Trophoblast cell (in vitro differentiated cells and primary cell): ENCODE measurements around the gene REX1BD.

Experiments
- DNase-seq, 2 donors: peaks; one replicate each; pipeline ENCODE4 v3.0.0-alpha.2; 2016
- H2AFZ ChIP-seq: 2 replicates; pipeline ENCODE4 v1.6.1; 2013; ENCODE audit warnings: low read length, moderate library complexity, mild to moderate bottlenecking; ENCODE audit not compliant: insufficient read depth, poor library complexity
- H2AK5ac ChIP-seq: 2 replicates; pipeline ENCODE4 v1.6.1; 2013; ENCODE audit warnings: mild to moderate bottlenecking, low read length
- H2BK120ac ChIP-seq: 2 replicates; pipeline ENCODE4 v1.6.1; 2013; ENCODE audit warnings: low read length, mild to moderate bottlenecking, moderate library complexity; ENCODE audit not compliant: insufficient read depth, poor library complexity
- H2BK12ac ChIP-seq: 2 replicates; pipeline ENCODE4 v1.6.1; 2013; ENCODE audit warnings: mild to moderate bottlenecking, low read length, moderate library complexity
- H2BK5ac ChIP-seq: 2 replicates; pipeline ENCODE4 v1.6.1; 2013; ENCODE audit warnings: low read length, low read depth, moderate library complexity, mild to moderate bottlenecking; ENCODE audit not compliant: poor library complexity
- H3K14ac ChIP-seq: 2 replicates; pipeline ENCODE4 v1.6.1; 2013; ENCODE audit warnings: mild to moderate bottlenecking, low read length
- H3K18ac ChIP-seq: 2 replicates; pipeline ENCODE4 v1.6.1; 2013; ENCODE audit warnings: mild to moderate bottlenecking, low read length
- H3K23ac ChIP-seq: 2 replicates; pipeline ENCODE4 v1.6.1; 2013; ENCODE audit warnings: low read length
- H3K27ac ChIP-seq: 2 replicates; pipeline ENCODE4 v1.5.1; 2013; ENCODE audit warnings: low read depth, mild to moderate bottlenecking, inconsistent platforms, low read length, moderate library complexity
- H3K27me3 ChIP-seq: 2 replicates; pipeline ENCODE4 v1.6.1; 2013; ENCODE audit warnings: inconsistent platforms, mild to moderate bottlenecking, low read length, moderate library complexity; ENCODE audit not compliant: insufficient read depth
- H3K36me3 ChIP-seq, 2 experiments: 1 replicate in 1 of 2; 2 replicates in 1 of 2; pipeline ENCODE4 v1.6.1; 2013; ENCODE audit warnings: low read length in 2 of 2, mild to moderate bottlenecking in 2 of 2, moderate library complexity in 1 of 2; ENCODE audit not compliant: insufficient read depth in 2 of 2, control insufficient read depth in 1 of 2
- H3K4ac ChIP-seq: 2 replicates; pipeline ENCODE4 v1.6.1; 2013; ENCODE audit warnings: low read depth, mild to moderate bottlenecking, low read length, moderate library complexity
- H3K4me1 ChIP-seq, 2 experiments: 1 replicate in 1 of 2; 2 replicates in 1 of 2; pipeline ENCODE4 v1.6.1; 2013; ENCODE audit warnings: low read length in 2 of 2, mild to moderate bottlenecking in 2 of 2, moderate library complexity in 1 of 2; ENCODE audit not compliant: insufficient read depth in 2 of 2, control insufficient read depth in 1 of 2
- H3K4me2 ChIP-seq: 2 replicates; pipeline ENCODE4 v1.6.1; 2013; ENCODE audit warnings: inconsistent platforms, mild to moderate bottlenecking, low read length, moderate library complexity
- H3K4me3 ChIP-seq: 2 replicates; pipeline ENCODE4 v1.5.1; 2013; ENCODE audit warnings: mild to moderate bottlenecking, low read depth, low read length, inconsistent platforms
- H3K79me1 ChIP-seq: one replicate; pipeline ENCODE4 v1.6.1; 2013; ENCODE audit warnings: low read length
- H3K79me2 ChIP-seq: 2 replicates; pipeline ENCODE4 v1.6.1; 2013; ENCODE audit warnings: low read length, mild to moderate bottlenecking; ENCODE audit not compliant: control insufficient read depth, insufficient read depth, poor library complexity
- H3K9ac ChIP-seq: 2 replicates; pipeline ENCODE4 v1.6.1; 2013; ENCODE audit warnings: mild to moderate bottlenecking, low read length
- H3K9me3 ChIP-seq: 2 replicates; pipeline ENCODE4 v1.6.1; 2013; ENCODE audit warnings: low read depth, mild to moderate bottlenecking, control low read depth, inconsistent platforms, low read length; ENCODE audit not compliant: insufficient read depth
- H4K12ac ChIP-seq: 2 replicates; pipeline ENCODE4 v1.6.1; 2013; ENCODE audit warnings: low read depth, mild to moderate bottlenecking, low read length, moderate library complexity
- H4K8ac ChIP-seq: 2 replicates; pipeline ENCODE4 v1.6.1; 2013; ENCODE audit warnings: low read depth, mild to moderate bottlenecking, low read length, moderate library complexity
- H4K91ac ChIP-seq: one replicate; pipeline ENCODE4 v1.6.1; 2013; ENCODE audit warnings: low read depth, mild to moderate bottlenecking, low read length, moderate library complexity
- WGBS: extraction: QIAGEN DNeasy Blood & Tissue Kit; methylation state at CpG from one replicate; pipeline ENCODE4 v1.1.7; 2013; ENCODE audit warnings: missing lambda C conversion rate; ENCODE audit not compliant: insufficient read length, insufficient coverage; ENCODE audit errors: extremely low coverage; 5-methylcytosine and 5-hydroxymethylcytosine counted together

REX1BD gene

GRCh38 chr19:18551631-18552030 lies 37.0 kb upstream of the REX1BD start:
- Histone ChIP-seq H3K27ac (no peak overlapping the region), H2BK5ac (no peak overlapping the region), H3K36me3 (no peaks in the 10 kb centered on the region), H4K91ac (no peak overlapping the region), H3K79me2 (no peaks in the 10 kb centered on the region), H3K18ac (no peak overlapping the region), H3K9me3 (no peaks in the 10 kb centered on the region), H3K4me3 (no peak overlapping the region), H2AFZ (no peak overlapping the region), H3K4ac (no peak overlapping the region), H3K27me3 (no peaks in the 10 kb centered on the region), H3K9ac (no peak overlapping the region), H3K4me2 (no peak overlapping the region), H2BK12ac (no peak overlapping the region), H3K4me1 (no peaks in the 10 kb centered on the region), H2AK5ac (no peak overlapping the region), H3K14ac (no peak overlapping the region), H4K12ac (no peak overlapping the region), H3K23ac (no peak overlapping the region), H4K8ac (no peak overlapping the region), H2BK120ac (no peak overlapping the region), H3K79me1 (no peaks in the 10 kb centered on the region)
- peak; percentile 95 to 99 for DNase-seq
- WGBS, result no CpG with 5 or more reads among the region's 6 CpGs

GRCh38 chr19:18557411-18558201 lies 31.0 kb upstream of the REX1BD start, which contains the start of gene KXD1:
TSS of gene KXD1 (plus strand) at chr19:18557870. CDS start at chr19:18562057, 4,187 bp downstream.
- H3K4me1 ChIP-seq, result peaks cover 0 to 9% of the 10 kb centered on the region in 2 experiments
- H2BK5ac ChIP-seq, result peak within 1 kb of the TSS; percentile 62
- peaks cover 6% of the 10 kb centered on the region for H3K79me1 ChIP-seq
- H3K23ac ChIP-seq, result no peak within 1 kb of the TSS
- H3K9ac ChIP-seq, result peak within 1 kb of the TSS; percentile 92
- DNase-seq, result peak; percentile 99 to 100
- peak within 1 kb of the TSS; percentile 96 for H3K4me2 ChIP-seq
- H4K91ac ChIP-seq, result peak within 1 kb of the TSS; percentile 94
- H2AK5ac ChIP-seq, result peak within 1 kb of the TSS; percentile 94
- no CpG with 5 or more reads among the region's 58 CpGs for WGBS
- H2AFZ ChIP-seq, result peak within 1 kb of the TSS; percentile 66
- no peak within 1 kb of the TSS for H2BK12ac ChIP-seq
- H4K8ac ChIP-seq, result peak within 1 kb of the TSS; percentile 93
- H3K14ac ChIP-seq, result peak within 1 kb of the TSS; percentile 95
- H3K4ac ChIP-seq, result peak within 1 kb of the TSS; percentile 94
- peaks cover 12 to 14% of the 10 kb centered on the region in 2 experiments for H3K36me3 ChIP-seq
- peak within 1 kb of the TSS; percentile 87 for H3K4me3 ChIP-seq
- H3K27ac ChIP-seq, result peak within 1 kb of the TSS; percentile 8
- peak within 1 kb of the TSS; percentile 73 for H2BK120ac ChIP-seq
- H3K18ac ChIP-seq, result peak within 1 kb of the TSS; percentile 92
- peaks cover 9% of the 10 kb centered on the region for H3K79me2 ChIP-seq
- no peaks in the 10 kb centered on the region for H3K27me3 ChIP-seq
- peak within 1 kb of the TSS; percentile 95 for H4K12ac ChIP-seq
- H3K9me3 ChIP-seq, result no peaks in the 10 kb centered on the region

- Histone ChIP-seq H2BK5ac (peak overlapping the region; percentile 62), H3K27ac (peak overlapping the region; percentile 8), H3K23ac (no peak overlapping the region), H3K79me1 (peaks cover 6% of the 10 kb centered on the region), H4K91ac (peak overlapping the region; percentile 94), H3K27me3 (no peaks in the 10 kb centered on the region), H4K12ac (peak overlapping the region; percentile 95), H3K9me3 (no peaks in the 10 kb centered on the region), H3K36me3 (peaks cover 14 to 19% of the 10 kb centered on the region in 2 experiments), H3K4me3 (peak overlapping the region; percentile 87), H4K8ac (peak overlapping the region; percentile 93), H2AK5ac (peak overlapping the region; percentile 94), H2AFZ (peak overlapping the region; percentile 66), H2BK120ac (peak overlapping the region; percentile 73), H3K4ac (peak overlapping the region; percentile 94), H3K4me2 (peak overlapping the region; percentile 96), H3K14ac (peak overlapping the region; percentile 95), H3K18ac (peak overlapping the region; percentile 92), H3K9ac (peak overlapping the region; percentile 92), H2BK12ac (no peak overlapping the region), H3K79me2 (peaks cover 9% of the 10 kb centered on the region), H3K4me1 (peaks cover 0 to 9% of the 10 kb centered on the region in 2 experiments)
- DNase-seq, result peak in 1 of 2 donors; percentile 21
- WGBS, result no CpG with 5 or more reads among the region's 11 CpGs
Observed at GRCh38 chr19:18558202-18558555, 30.4 kb upstream of the REX1BD start.

GRCh38 chr19:18558604-18559003 lies 30.0 kb upstream of the REX1BD start:
- H3K23ac ChIP-seq, result no peak overlapping the region
- H3K27me3 ChIP-seq, result no peaks in the 10 kb centered on the region
- H3K14ac ChIP-seq, result no peak overlapping the region
- H3K27ac ChIP-seq, result no peak overlapping the region
- H3K4me1 ChIP-seq, result peaks cover 0 to 9% of the 10 kb centered on the region in 2 experiments
- peak overlapping the region; percentile 93 for H4K8ac ChIP-seq
- no peak overlapping the region for H2AFZ ChIP-seq
- H3K9ac ChIP-seq, result peak overlapping the region; percentile 92
- H4K91ac ChIP-seq, result no peak overlapping the region
- H3K36me3 ChIP-seq, result peaks cover 19 to 22% of the 10 kb centered on the region in 2 experiments
- H2BK12ac ChIP-seq, result no peak overlapping the region
- H3K4me2 ChIP-seq, result peak overlapping the region; percentile 96
- H3K4ac ChIP-seq, result peak overlapping the region; percentile 94
- peaks cover 6% of the 10 kb centered on the region for H3K79me1 ChIP-seq
- H3K79me2 ChIP-seq, result peaks cover 9% of the 10 kb centered on the region
- H3K9me3 ChIP-seq, result no peaks in the 10 kb centered on the region
- H3K18ac ChIP-seq, result peak overlapping the region; percentile 29
- no peak overlapping the region for H2AK5ac ChIP-seq
- no peak overlapping the region for H2BK5ac ChIP-seq
- WGBS, result no CpG with 5 or more reads among the region's 3 CpGs
- H2BK120ac ChIP-seq, result no peak overlapping the region
- no peak overlapping the region for H4K12ac ChIP-seq
- no peak overlapping the region for H3K4me3 ChIP-seq
- DNase-seq, result no peak
